Neural progenitor cell (in vitro differentiated cells): Measurements from ENCODE around the gene SPDYC.

Experiments
- EZH2 ChIP-seq: fragments of 200-600 bp; sonication (generic); IDR thresholded peaks from 2 replicates; pipeline ENCODE4 v1.6.1; 2017; ENCODE audit warnings: antibody characterized with exemption, mild to moderate bottlenecking, moderate library complexity
- EZH2phosphoT487 ChIP-seq: fragments of 200-600 bp; sonication (generic); IDR thresholded peaks from 2 replicates; pipeline ENCODE4 v1.6.1; 2017; ENCODE audit warnings: antibody characterized with exemption
- TF ChIP-seq, protein P1 (sequence below): fragments of 200-600 bp; sonication (generic); IDR thresholded peaks from 2 replicates; pipeline ENCODE4 v1.5.1; 2017; ENCODE audit warnings: antibody characterized with exemption, mild to moderate bottlenecking

DNA sequence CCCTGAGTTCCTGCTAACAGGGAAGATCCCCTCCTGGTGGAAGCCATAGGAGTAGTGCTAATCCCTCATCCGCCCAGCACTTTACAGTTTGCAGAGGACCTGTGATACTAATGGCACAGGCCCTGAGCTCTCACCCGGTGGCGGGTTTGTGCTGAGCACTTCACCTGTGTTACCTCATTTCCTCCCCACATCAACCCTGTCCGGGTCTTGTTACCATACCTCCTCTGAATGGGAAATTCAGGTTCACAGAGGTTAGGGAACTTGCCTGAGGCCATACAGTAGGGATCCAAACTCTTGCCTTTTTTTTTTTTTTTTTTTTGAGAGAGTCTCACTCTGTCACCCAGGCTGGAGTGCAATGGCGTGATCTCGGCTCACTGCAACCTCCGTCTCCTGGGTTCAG is 36.9 kb downstream of the SPDYC start:
- TF ChIP-seq, protein P1, sequence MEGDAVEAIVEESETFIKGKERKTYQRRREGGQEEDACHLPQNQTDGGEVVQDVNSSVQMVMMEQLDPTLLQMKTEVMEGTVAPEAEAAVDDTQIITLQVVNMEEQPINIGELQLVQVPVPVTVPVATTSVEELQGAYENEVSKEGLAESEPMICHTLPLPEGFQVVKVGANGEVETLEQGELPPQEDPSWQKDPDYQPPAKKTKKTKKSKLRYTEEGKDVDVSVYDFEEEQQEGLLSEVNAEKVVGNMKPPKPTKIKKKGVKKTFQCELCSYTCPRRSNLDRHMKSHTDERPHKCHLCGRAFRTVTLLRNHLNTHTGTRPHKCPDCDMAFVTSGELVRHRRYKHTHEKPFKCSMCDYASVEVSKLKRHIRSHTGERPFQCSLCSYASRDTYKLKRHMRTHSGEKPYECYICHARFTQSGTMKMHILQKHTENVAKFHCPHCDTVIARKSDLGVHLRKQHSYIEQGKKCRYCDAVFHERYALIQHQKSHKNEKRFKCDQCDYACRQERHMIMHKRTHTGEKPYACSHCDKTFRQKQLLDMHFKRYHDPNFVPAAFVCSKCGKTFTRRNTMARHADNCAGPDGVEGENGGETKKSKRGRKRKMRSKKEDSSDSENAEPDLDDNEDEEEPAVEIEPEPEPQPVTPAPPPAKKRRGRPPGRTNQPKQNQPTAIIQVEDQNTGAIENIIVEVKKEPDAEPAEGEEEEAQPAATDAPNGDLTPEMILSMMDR: no peak
- TF ChIP-seq EZH2 (no peak), EZH2phosphoT487 (no peak)
